OCI-LY7 (cell line): ENCODE data around the gene RAB22A.

ENCODE experiments used
- CTCF ChIP-seq: fragments of 200-600 bp; sonication (generic); conservative IDR thresholded peaks from 2 replicates; pipeline ENCODE4 v1.5.1; 2014; ENCODE audit warnings: mild to moderate bottlenecking, antibody characterized with exemption, low read length, moderate library complexity, mixed read lengths
- EZH2phosphoT487 ChIP-seq: fragments of 200-600 bp; sonication (generic); IDR thresholded peaks from 2 replicates; pipeline ENCODE4 v1.6.1; 2018; ENCODE audit warnings: low read depth, borderline replicate concordance, mild to moderate bottlenecking, mixed run types, antibody characterized with exemption, low read length, moderate library complexity, mixed read lengths

GRCh38 chr20:58360936-58361335 is 51.4 kb downstream of the RAB22A start:
- TF ChIP-seq CTCF: no peak
- TF ChIP-seq EZH2phosphoT487: no peak
